Ectodermal cell (in vitro differentiated cells): ENCODE measurements around the gene CHRM4.
"Not testable (repeated sequence)": the region's sequence is repeated elsewhere in the genome, so short reads cannot be mapped to it uniquely, and the experiment has no call there.

Experiments used
- H3K27ac ChIP-seq: 2 replicates; pipeline ENCODE4 v1.7.0; 2013; ENCODE audit warnings: mild to moderate bottlenecking, low read depth, low read length; ENCODE audit not compliant: insufficient read depth, poor library complexity, severe bottlenecking
- H3K27me3 ChIP-seq: 2 replicates; pipeline ENCODE4 v1.7.0; 2013; ENCODE audit warnings: mild to moderate bottlenecking, low read length; ENCODE audit not compliant: insufficient read depth, control insufficient read depth, poor library complexity, severe bottlenecking
- H3K36me3 ChIP-seq: one replicate; pipeline ENCODE4 v1.7.0; 2013; ENCODE audit warnings: low read length; ENCODE audit not compliant: control insufficient read depth, insufficient read depth
- H3K4me1 ChIP-seq: one replicate; pipeline ENCODE4 v1.7.0; 2013; ENCODE audit warnings: low read length; ENCODE audit not compliant: control insufficient read depth, insufficient read depth
- H3K4me3 ChIP-seq: 2 replicates; pipeline ENCODE4 v1.7.0; 2013; ENCODE audit warnings: low read depth, low read length, control low read depth; ENCODE audit not compliant: insufficient read depth
- H3K9me3 ChIP-seq: 2 replicates; pipeline ENCODE4 v1.7.0; 2013; ENCODE audit warnings: mild to moderate bottlenecking, low read length, moderate library complexity; ENCODE audit not compliant: control insufficient read depth
- WGBS, 2 experiments: methylation state at CpG; one replicate each; pipeline ENCODE4 v1.1.7; 2013; ENCODE audit warnings: missing lambda C conversion rate in 2 of 2; 5-methylcytosine and 5-hydroxymethylcytosine counted together

Gene CHRM4

DNA sequence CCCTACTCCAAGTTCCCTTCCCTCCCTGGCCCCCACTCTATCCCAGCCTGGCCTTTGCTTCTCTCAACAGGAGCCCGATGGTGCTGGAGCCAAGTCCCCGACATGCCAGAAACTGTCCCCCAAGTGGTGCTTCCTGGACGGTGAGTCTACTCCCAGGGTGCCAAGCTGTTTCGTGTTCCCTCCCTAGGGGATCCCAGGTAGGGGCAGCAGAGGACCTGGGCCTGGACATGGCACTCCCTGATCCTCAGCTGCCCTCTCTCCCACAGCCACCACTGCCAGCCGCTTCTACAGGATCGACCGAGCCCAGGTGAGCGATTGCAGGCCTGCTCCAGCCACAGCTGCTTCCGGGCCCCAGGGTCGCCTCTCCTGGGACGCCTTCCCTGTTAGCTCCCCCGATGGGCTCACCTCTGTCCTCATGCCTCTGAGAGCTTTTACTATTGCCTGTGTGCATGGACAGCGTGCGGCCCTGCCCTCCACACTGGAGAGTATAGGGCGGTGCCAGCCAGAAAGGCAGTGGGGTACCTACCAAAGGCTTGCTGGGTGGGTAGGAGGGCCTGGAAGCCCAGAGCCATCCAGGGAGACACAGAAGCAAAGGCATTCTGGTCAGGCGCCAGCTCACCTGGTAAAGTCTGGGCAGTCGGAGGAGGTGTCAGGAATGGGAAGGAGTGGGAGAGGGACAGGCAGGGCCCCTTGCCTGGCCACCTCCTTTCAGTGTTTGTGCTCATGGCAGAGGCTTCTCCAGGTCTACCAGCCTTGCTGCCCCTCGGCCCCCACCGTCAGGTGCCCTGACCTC is 15.1 kb downstream of the CHRM4 start:
- Histone ChIP-seq H3K27me3 (no peaks in the 10 kb centered on the region), H3K36me3 (peaks cover 5% of the 10 kb centered on the region)

DNA sequence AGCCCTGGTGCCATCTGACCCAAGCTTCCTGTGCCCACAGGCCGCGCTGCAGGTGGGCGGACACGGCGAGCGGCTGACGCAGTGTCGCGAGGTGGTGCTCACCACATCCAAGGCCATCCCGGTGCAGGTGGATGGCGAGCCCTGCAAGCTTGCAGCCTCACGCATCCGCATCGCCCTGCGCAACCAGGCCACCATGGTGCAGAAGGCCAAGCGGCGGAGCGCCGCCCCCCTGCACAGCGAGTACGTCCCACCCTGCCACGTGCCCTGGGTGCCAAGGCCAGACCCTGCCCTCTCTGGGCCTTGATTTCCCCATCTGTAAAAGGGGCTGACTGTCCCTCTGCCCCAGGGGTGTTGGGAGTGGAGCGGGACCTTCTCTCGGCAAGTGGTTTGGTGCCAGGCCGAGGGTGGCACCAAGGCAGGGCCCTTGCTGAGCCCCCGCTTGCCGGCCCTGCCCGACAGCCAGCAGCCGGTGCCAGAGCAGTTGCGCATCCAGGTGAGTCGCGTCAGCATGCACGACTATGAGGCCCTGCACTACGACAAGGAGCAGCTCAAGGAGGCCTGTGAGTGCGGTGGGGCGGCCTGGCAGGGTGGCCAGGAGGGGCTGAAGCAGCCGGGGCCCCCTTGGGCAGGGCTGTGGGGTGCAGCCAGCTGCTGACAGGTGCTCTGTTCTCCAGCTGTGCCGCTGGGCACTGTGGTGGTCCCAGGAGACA is 16.0 kb downstream of the CHRM4 start:
- no peaks in the 10 kb centered on the region for H3K27me3 ChIP-seq
- H3K4me3 ChIP-seq: no peak overlapping the region

More for the DNA sequence above, 15.1 kb downstream of the CHRM4 start:
- WGBS, 2 experiments: 94 to 95% methylated on average over 19 of the region's 19 CpGs
- peaks cover 10% of the 10 kb centered on the region for H3K4me1 ChIP-seq
- no peak overlapping the region for H3K4me3 ChIP-seq
- H3K27ac ChIP-seq: no peak overlapping the region
- no peaks in the 10 kb centered on the region for H3K9me3 ChIP-seq

DNA sequence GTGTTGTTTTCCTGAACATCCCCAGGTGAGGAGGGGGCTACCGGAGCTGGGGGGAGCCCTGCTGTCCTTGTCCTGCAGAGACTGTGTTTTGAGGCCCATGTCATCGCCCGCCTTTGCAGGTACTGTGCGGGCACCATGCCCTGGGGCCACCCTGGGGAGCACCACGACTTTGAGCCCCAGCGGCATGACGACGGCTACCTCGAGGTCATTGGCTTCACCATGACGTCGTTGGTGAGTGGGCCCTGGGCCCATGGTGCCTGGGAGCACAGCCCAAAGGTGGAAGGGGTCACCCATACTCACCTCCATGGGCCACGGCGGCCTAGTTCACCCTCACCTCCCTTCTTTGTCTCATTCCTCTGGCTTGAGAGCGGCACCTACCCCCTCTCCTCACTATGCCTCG is 16.8 kb downstream of the CHRM4 start:
- H3K4me1 ChIP-seq: peaks cover 11% of the 10 kb centered on the region
- no peak overlapping the region for H3K4me3 ChIP-seq
- no peaks in the 10 kb centered on the region for H3K9me3 ChIP-seq
- H3K36me3 ChIP-seq: peaks cover 5% of the 10 kb centered on the region
- no peaks in the 10 kb centered on the region for H3K27me3 ChIP-seq
- WGBS, 2 experiments: 94 to 96% methylated on average over 15 of the region's 15 CpGs
- H3K27ac ChIP-seq: no peak overlapping the region

More for the DNA sequence above, 16.0 kb downstream of the CHRM4 start:
- no peak overlapping the region for H3K27ac ChIP-seq
- peaks cover 10% of the 10 kb centered on the region for H3K4me1 ChIP-seq
- H3K36me3 ChIP-seq: peaks cover 5% of the 10 kb centered on the region
- H3K9me3 ChIP-seq: no peaks in the 10 kb centered on the region
- 95 to 96% methylated on average over 38 of the region's 38 CpGs for WGBS, 2 experiments

DNA sequence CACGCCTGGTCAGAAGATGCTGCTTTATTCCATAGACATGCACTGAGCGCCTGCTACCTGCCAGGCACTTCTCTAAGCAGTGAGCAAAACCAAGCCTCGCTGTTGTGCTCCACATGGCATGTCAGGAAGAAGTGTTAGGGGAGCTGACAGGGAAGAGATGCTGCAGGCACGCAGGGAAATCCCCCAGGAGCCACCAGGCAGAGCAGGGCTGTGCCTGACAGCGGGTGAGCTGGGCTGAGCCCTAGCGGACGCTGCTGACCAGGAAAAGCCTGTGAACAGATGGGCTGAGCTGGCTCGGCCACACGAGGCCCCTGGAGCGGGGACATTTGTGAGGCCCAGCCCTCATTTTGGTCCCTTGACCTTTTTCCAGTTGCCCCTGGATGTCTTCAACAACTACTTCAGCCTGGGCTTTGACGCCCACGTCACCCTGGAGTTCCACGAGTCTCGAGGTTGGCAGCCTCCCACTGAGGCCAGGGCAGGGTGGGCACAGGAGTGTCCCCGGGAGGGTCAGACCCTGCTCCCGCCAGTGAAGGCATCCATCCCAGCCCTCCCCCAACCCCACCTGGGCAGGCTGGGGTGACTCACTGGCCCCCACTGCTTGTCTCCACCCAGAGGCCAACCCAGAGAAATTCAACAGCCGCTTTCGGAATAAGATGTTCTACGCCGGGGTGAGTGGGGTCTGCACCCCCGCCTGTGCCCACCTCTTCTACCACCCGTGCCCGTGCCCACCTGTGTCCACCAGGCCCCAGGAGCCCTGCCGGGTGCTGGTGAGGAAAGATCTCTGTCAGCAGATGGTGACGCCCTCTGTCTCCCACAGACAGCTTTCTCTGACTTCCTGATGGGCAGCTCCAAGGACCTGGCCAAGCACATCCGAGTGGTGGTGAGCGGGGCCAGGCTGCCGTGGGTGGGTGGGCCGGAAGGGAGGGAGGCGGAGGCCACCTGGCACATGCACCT is 17.5 kb downstream of the CHRM4 start:
- no peak overlapping the region for H3K27ac ChIP-seq
- H3K4me3 ChIP-seq: no peak overlapping the region
- WGBS, 2 experiments: 93 to 95% methylated on average over 30 of the region's 30 CpGs
- no peaks in the 10 kb centered on the region for H3K27me3 ChIP-seq
- peaks cover 8% of the 10 kb centered on the region for H3K4me1 ChIP-seq
- peaks cover 5% of the 10 kb centered on the region for H3K36me3 ChIP-seq
- no peaks in the 10 kb centered on the region for H3K9me3 ChIP-seq

DNA sequence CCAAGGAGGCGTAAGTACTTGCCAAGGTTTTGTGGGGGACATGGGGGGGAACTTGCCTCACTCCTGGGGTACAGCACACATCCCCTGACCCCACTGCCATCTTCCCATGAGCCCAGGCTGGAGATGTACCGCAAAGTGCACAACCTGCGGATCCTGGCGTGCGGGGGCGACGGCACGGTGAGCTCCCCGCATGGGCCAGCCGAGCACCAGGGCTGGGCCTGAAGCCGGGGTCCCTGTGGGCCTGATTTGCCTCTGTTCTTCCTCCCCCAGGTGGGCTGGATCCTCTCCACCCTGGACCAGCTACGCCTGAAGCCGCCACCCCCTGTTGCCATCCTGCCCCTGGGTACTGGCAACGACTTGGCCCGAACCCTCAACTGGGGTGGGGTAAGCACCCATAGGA is 19.1 kb downstream of the CHRM4 start:
- H3K36me3 ChIP-seq: not testable (repeated sequence)

DNA sequence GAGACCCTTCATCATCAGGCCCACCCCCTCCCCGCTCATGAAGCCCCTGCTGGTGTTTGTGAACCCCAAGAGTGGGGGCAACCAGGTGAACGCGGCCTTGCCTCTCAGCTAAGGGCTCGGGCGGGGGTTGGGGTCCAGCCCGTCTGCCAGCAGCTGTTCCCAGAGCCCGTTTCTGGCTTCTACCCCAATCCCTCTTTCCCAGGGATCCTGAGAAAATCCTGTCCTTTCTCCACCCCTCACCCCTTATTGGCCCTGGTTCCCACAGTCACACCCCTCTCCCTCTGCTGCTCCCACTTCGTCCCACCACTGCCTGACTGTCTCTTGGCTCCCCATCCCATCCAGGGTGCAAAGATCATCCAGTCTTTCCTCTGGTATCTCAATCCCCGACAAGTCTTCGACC is 19.5 kb downstream of the CHRM4 start:
- Histone ChIP-seq H3K27ac (no peak overlapping the region), H3K36me3 (peaks cover 5% of the 10 kb centered on the region), H3K4me1 (peaks cover 8% of the 10 kb centered on the region), H3K4me3 (no peak overlapping the region), H3K27me3 (no peaks in the 10 kb centered on the region), H3K9me3 (no peaks in the 10 kb centered on the region)
- 88 to 90% methylated on average over 10 of the region's 10 CpGs for WGBS, 2 experiments

More for the DNA sequence above, 19.1 kb downstream of the CHRM4 start:
- not testable (repeated sequence) for H3K9me3 ChIP-seq, H3K27ac ChIP-seq, H3K4me1 ChIP-seq, H3K4me3 ChIP-seq, H3K27me3 ChIP-seq
- 96 to 99% methylated on average over 15 of the region's 15 CpGs for WGBS, 2 experiments

DNA sequence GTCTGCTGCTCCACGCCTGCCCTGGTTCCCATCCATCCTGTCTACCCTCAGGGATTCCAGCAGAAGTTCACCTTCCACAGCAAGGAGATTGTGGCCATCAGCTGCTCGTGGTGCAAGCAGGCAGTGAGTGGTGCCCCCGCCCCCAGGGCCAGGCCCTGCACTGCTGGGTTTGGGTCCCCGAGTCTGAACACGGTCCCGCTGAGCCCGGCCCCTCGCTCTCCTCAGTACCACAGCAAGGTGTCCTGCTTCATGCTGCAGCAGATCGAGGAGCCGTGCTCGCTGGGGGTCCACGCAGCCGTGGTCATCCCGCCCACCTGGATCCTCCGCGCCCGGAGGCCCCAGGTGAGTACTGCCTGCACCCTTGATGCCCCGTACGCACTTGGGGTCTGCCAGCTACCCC is 20.3 kb downstream of the CHRM4 start:
- WGBS, 2 experiments: 92 to 95% methylated on average over 19 of the region's 19 CpGs
- not testable (repeated sequence) for H3K27ac ChIP-seq, H3K36me3 ChIP-seq, H3K27me3 ChIP-seq, H3K4me3 ChIP-seq, H3K9me3 ChIP-seq
- H3K4me1 ChIP-seq: peaks cover 11% of the 10 kb centered on the region

DNA sequence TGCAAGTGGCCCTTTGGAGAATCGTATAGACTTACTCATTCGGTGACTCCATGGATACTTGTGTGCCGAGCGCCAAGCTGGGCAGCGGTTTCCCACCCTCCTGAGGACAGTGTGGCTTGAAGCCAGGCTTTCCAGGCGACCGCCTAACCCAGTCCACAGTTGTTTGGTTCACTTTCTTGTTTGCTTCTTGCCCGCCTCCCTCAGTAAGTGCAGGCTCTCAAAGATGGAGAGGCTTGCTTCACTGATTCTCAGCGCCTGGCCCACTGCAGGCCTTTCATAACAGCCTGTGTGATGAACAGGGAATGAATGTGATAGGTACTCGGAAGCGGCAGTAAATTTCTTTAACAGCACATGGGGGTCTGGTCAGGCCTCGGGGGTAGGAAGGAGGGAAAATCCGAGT is 21.3 kb downstream of the CHRM4 start:
- H3K4me3 ChIP-seq: no peak overlapping the region
- 95% methylated on average over 13 of the region's 13 CpGs for WGBS, 2 experiments
- H3K4me1 ChIP-seq: peaks cover 11% of the 10 kb centered on the region
- no peaks in the 10 kb centered on the region for H3K9me3 ChIP-seq
- H3K36me3 ChIP-seq: peaks cover 5% of the 10 kb centered on the region
- H3K27me3 ChIP-seq: no peaks in the 10 kb centered on the region
- no peak overlapping the region for H3K27ac ChIP-seq

DNA sequence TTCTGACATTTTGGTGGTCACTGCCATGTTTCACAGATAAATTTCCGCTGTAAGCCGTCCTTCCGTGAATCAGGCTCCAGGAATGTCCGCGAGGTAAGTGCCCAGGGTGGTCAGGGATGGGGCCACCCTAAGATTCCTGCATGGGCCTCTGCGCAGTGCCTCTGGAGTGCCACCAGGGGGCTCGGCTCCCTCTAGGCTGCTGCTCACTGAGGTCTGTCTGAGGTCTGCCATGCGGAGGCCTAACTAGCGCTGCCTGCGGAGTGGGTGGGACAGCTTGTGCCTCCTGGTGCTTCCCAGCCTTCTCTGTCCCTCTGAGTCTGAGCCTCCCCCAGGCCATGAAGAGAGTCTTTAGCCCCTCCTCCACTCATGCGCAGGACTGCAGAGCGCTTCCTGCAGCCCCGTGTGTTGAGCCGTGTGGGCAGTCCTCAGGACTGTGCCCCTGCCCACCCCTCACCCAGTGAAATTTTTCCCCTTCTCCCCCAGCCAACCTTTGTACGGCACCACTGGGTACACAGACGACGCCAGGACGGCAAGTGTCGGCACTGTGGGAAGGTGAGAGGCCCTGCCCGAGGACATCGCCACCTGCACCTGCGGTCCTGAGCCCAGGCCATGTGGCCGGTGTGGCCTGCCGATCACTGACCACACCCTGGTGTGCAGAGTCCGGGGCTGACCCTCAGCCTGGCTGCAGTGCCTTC is 22.0 kb downstream of the CHRM4 start:
- Histone ChIP-seq H3K27me3 (no peaks in the 10 kb centered on the region), H3K4me3 (no peak overlapping the region), H3K27ac (no peak overlapping the region), H3K4me1 (peaks cover 11% of the 10 kb centered on the region), H3K9me3 (no peaks in the 10 kb centered on the region), H3K36me3 (no peaks in the 10 kb centered on the region)
- 65 to 68% methylated on average over 25 of the region's 25 CpGs for WGBS, 2 experiments
